SK-N-SH treated with all-trans-retinoic acid at 6 μM for 48 hours (cell line): ENCODE measurements around the gene DNAJC4.

ENCODE experiments used
- ATAC-seq: fragments of 200-7000 bp; cut with Tn5 transposase; 3 replicates; pipeline ENCODE4 v1.9.1; 2020; ENCODE audit warnings: mild to moderate bottlenecking, moderate library complexity
- ARNTL ChIP-seq: fragments of 450-650 bp; formaldehyde crosslinking; IDR thresholded peaks from 2 replicates; pipeline ENCODE4 v1.5.0; 2020; ENCODE audit warnings: low read depth, mild to moderate bottlenecking, moderate library complexity, borderline replicate concordance
- BACH2 ChIP-seq: fragments of 250-450 bp; sonication (Bioruptor Pico); IDR thresholded peaks from 2 replicates; pipeline ENCODE4 v1.9.0; 2021; ENCODE audit warnings: mild to moderate bottlenecking, borderline replicate concordance
- CSDC2 ChIP-seq: fragments of 250-450 bp; sonication (Bioruptor Pico); IDR thresholded peaks from 2 replicates; pipeline ENCODE4 v1.5.0; 2020; ENCODE audit warnings: mild to moderate bottlenecking, moderate library complexity
- CSRNP3 ChIP-seq: fragments of 250-450 bp; sonication (Bioruptor Pico); IDR thresholded peaks from 2 replicates; pipeline ENCODE4 v1.5.1; 2021; ENCODE audit warnings: mild to moderate bottlenecking, moderate library complexity
- ESRRG ChIP-seq: fragments of 250-450 bp; sonication (Bioruptor Pico); IDR thresholded peaks from 2 replicates; pipeline ENCODE4 v1.6.1; 2021; ENCODE audit warnings: mild to moderate bottlenecking
- GLIS3 ChIP-seq: fragments of 250-450 bp; sonication (Bioruptor Pico); IDR thresholded peaks from 2 replicates; pipeline ENCODE4 v1.5.0; 2020; ENCODE audit warnings: mild to moderate bottlenecking, moderate library complexity
- PATZ1 ChIP-seq: fragments of 250-450 bp; sonication (Bioruptor Pico); IDR thresholded peaks from 2 replicates; pipeline ENCODE4 v1.8.0; 2020; ENCODE audit warnings: mild to moderate bottlenecking, moderate library complexity, borderline replicate concordance
- POU6F1 ChIP-seq: fragments of 250-450 bp; sonication (Bioruptor Pico); IDR thresholded peaks from 2 replicates; pipeline ENCODE4 v1.8.0; 2021; ENCODE audit warnings: low read depth, mild to moderate bottlenecking, moderate library complexity, borderline replicate concordance
- PPARA ChIP-seq: fragments of 250-450 bp; sonication (Bioruptor Pico); IDR thresholded peaks from 2 replicates; pipeline ENCODE4 v1.5.0; 2020; ENCODE audit warnings: mild to moderate bottlenecking, borderline replicate concordance
- RARB ChIP-seq: fragments of 250-450 bp; sonication (Bioruptor Pico); IDR thresholded peaks from 2 replicates; pipeline ENCODE4 v1.8.0; 2021; ENCODE audit warnings: mild to moderate bottlenecking, moderate library complexity
- SNAI2 ChIP-seq: fragments of 250-450 bp; sonication (Bioruptor Pico); IDR thresholded peaks from 2 replicates; pipeline ENCODE4 v1.5.0; 2020; ENCODE audit warnings: mild to moderate bottlenecking, moderate library complexity
- TCF4 ChIP-seq: fragments of 250-450 bp; sonication (Bioruptor Pico); IDR thresholded peaks from 2 replicates; pipeline ENCODE4 v1.8.0; 2021; ENCODE audit warnings: mild to moderate bottlenecking, moderate library complexity, borderline replicate concordance
- TOX ChIP-seq: fragments of 250-450 bp; sonication (Bioruptor Pico); IDR thresholded peaks from 2 replicates; pipeline ENCODE4 v1.8.0; 2021; ENCODE audit warnings: mild to moderate bottlenecking, moderate library complexity, borderline replicate concordance
- TSHZ2 ChIP-seq: fragments of 250-450 bp; sonication (Bioruptor Pico); IDR thresholded peaks from 2 replicates; pipeline ENCODE4 v1.5.0; 2020; ENCODE audit warnings: mild to moderate bottlenecking, moderate library complexity
- ZFP3 ChIP-seq: fragments of 250-450 bp; sonication (Bioruptor Pico); IDR thresholded peaks from 2 replicates; pipeline ENCODE4 v1.5.0; 2020; ENCODE audit warnings: mild to moderate bottlenecking, moderate library complexity
- ZNF565 ChIP-seq: fragments of 450-650 bp; formaldehyde crosslinking; conservative IDR thresholded peaks from 2 replicates; pipeline ENCODE4 v1.5.0; 2020; ENCODE audit warnings: low read depth, mild to moderate bottlenecking, moderate library complexity
- ZNF70 ChIP-seq: fragments of 450-650 bp; formaldehyde crosslinking; IDR thresholded peaks from 2 replicates; pipeline ENCODE4 v1.5.0; 2020; ENCODE audit warnings: mild to moderate bottlenecking, moderate library complexity
- ZNF8 ChIP-seq: fragments of 450-650 bp; formaldehyde crosslinking; IDR thresholded peaks from 2 replicates; pipeline ENCODE4 v1.5.0; 2020; ENCODE audit warnings: mild to moderate bottlenecking, moderate library complexity

Gene DNAJC4

GRCh38 chr11:64224891-64225607 lies 5.3 kb upstream of the DNAJC4 start:
- no peak; the same call in 2 of the 3 replicates for ATAC-seq
- TF ChIP-seq ARNTL (CRISPR knock-in tag) (no peak), ESRRG (no peak), CSRNP3 (CRISPR knock-in tag) (no peak), RARB (CRISPR knock-in tag) (no peak), POU6F1 (no peak), ZFP3 (no peak), TSHZ2 (CRISPR knock-in tag) (no peak), PATZ1 (no peak), ZNF8 (no peak), SNAI2 (CRISPR knock-in tag) (no peak), BACH2 (CRISPR knock-in tag) (no peak), ZNF565 (CRISPR knock-in tag) (no peak), GLIS3 (CRISPR knock-in tag) (no peak), CSDC2 (CRISPR knock-in tag) (no peak), PPARA (no peak)

- ATAC-seq: peak; percentile 84
- no peak for TF ChIP-seq TOX (CRISPR knock-in tag)
Measured at GRCh38 chr11:64225608-64226506, 4.5 kb upstream of the DNAJC4 start, which contains the start of the genes NUDT22 and TRPT1. NUDT22 (plus strand) TSS chr11:64226274; CDS start chr11:64226653, 379 bp downstream. TRPT1 (minus strand) TSS chr11:64226186; CDS start chr11:64225860, 326 bp downstream.

- TF ChIP-seq POU6F1 (no peak), PATZ1 (0 out of 2 replicates have a peak, but pooled peaks have one; percentile 20), ZNF8 (no peak), ESRRG (no peak), ARNTL (CRISPR knock-in tag) (no peak), ZNF70 (CRISPR knock-in tag) (no peak), TCF4 (no peak)
- ATAC-seq: peak; percentile 31
Measured at GRCh38 chr11:64226507-64227051, 3.8 kb upstream of the DNAJC4 start.
